ENCODE results near the gene GDI1. TPM values are rescaled to one million over a fixed set of nuclear protein-coding genes. Genes with fewer than 3 reads are reported as not detected.

GDI1 gene
- total and polyA plus RNA-seq, 7 donors, result 37.4 to 57.7 (median 50.7) TPM

DNA sequence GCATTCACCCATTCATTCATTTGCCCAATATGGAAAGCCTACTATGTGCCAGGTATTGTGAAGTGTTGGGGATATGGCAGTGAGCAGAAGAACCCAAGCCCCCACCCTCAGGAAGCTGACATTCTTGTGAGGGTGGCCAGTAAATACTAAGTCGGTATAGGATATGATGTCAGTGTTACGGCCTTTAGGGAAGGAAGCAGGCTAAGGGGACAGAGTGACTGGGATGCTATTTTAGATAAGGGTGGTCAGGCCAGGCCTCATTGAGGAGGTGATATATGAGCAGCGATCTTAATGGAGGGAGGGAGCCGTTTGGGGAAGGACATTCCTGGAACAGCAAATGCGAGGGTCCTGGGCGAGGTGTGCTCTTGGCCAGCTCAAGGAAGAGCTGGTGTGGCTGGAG is 6.5 kb upstream of the GDI1 start:
- Histone ChIP-seq H3K27ac (no peak overlapping the region), H3K27me3 (ENCODE audit: insufficient read depth in 3 of 3, low read length in 2 of 3) (no peaks in the 10 kb centered on the region), H3K9me3 (no peaks in the 10 kb centered on the region), H3K4me3 (no peak overlapping the region), H3K36me3 (ENCODE audit: insufficient read depth in 1 of 2, low read depth in 1 of 2) (peaks cover 0 to 13% of the 10 kb centered on the region in 2 donors), H3K4me1 (no peaks in the 10 kb centered on the region)
- intact Hi-C loops (cut with DNase I), result no loop called here
- TF ChIP-seq, protein P1, sequence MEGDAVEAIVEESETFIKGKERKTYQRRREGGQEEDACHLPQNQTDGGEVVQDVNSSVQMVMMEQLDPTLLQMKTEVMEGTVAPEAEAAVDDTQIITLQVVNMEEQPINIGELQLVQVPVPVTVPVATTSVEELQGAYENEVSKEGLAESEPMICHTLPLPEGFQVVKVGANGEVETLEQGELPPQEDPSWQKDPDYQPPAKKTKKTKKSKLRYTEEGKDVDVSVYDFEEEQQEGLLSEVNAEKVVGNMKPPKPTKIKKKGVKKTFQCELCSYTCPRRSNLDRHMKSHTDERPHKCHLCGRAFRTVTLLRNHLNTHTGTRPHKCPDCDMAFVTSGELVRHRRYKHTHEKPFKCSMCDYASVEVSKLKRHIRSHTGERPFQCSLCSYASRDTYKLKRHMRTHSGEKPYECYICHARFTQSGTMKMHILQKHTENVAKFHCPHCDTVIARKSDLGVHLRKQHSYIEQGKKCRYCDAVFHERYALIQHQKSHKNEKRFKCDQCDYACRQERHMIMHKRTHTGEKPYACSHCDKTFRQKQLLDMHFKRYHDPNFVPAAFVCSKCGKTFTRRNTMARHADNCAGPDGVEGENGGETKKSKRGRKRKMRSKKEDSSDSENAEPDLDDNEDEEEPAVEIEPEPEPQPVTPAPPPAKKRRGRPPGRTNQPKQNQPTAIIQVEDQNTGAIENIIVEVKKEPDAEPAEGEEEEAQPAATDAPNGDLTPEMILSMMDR (IDR thresholded peaks at IDR 0.05), result no peak
- no peak for DNase-seq
- WGBS, 3 donors, result 56 to 70% (median 64%) methylated on average over 6 of the region's 6 CpGs
- no peak for ATAC-seq

DNA sequence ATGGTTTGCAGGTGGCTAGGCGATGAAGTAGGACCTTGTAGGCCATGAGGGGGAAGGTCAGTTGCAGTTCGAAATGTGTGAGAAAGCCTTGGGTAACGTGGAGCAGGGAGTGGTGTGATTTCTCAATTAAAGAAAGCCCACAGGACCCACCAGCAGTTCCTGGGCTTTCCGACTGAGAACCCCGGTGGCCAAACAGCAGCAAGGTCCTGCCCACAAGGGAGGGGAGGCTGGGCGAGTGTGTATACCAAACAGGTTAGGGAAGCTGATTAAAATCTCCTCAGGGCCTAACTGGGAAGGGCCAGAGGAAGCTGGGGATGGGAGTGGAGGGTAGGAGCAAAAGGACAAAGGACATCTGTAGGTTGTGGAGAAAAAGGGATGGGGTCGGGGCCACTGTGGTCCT is 6.0 kb upstream of the GDI1 start:
- H3K27ac ChIP-seq, result no peak overlapping the region

DNA sequence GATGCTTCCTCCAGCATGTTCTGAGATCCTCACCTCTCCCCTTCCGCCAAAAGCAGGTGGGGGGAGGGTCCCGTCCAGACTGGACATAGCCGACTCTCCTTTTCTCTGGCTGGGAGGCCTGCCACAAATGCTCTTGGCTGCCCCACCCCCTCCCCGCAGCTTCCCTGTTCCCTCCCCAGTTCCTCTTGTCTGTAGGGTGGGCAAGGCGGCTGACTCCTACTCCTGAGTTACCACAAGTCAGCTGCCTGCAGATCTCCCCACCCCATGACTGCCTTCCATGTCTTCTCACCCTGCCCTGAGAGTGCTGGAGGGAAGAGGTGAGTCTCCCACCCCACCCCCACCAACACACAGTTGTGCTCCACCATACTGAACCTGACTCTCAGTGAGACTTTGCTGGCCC is 5.6 kb upstream of the GDI1 start:
- intact Hi-C loops (cut with DNase I), result no loop called here
- Histone ChIP-seq H3K4me3 (no peak overlapping the region), H3K27me3 (ENCODE audit: insufficient read depth in 3 of 3, low read length in 2 of 3) (no peaks in the 10 kb centered on the region), H3K4me1 (no peaks in the 10 kb centered on the region), H3K36me3 (ENCODE audit: insufficient read depth in 1 of 2, low read depth in 1 of 2) (peaks cover 0 to 13% of the 10 kb centered on the region in 2 donors), H3K9me3 (no peaks in the 10 kb centered on the region), H3K27ac (no peak overlapping the region)
- ATAC-seq, result no peak
- TF ChIP-seq, protein P1 (IDR thresholded peaks at IDR 0.05), result no peak
- 70 to 100% (median 72%) methylated on average over 1 to 5 of the region's 5 CpGs for WGBS, 3 donors
- no peak for DNase-seq

More for the DNA sequence above, 6.0 kb upstream of the GDI1 start:
- H3K4me1 ChIP-seq, result no peaks in the 10 kb centered on the region
- 72 to 82% (median 73%) methylated on average over 7 of the region's 7 CpGs for whole genome bisulfite sequencing, 3 donors
- intact Hi-C loops (cut with DNase I), result no loop called here
- no peaks in the 10 kb centered on the region for H3K9me3 ChIP-seq
- ATAC-seq (no peak), DNase-seq (no peak)
- no peaks in the 10 kb centered on the region for H3K27me3 ChIP-seq (ENCODE audit: insufficient read depth in 3 of 3, low read length in 2 of 3)
- TF ChIP-seq, protein P1 (IDR thresholded peaks at IDR 0.05), result no peak
- peaks cover 0 to 13% of the 10 kb centered on the region in 2 donors for H3K36me3 ChIP-seq (ENCODE audit: insufficient read depth in 1 of 2, low read depth in 1 of 2)
- no peak overlapping the region for H3K4me3 ChIP-seq

DNA sequence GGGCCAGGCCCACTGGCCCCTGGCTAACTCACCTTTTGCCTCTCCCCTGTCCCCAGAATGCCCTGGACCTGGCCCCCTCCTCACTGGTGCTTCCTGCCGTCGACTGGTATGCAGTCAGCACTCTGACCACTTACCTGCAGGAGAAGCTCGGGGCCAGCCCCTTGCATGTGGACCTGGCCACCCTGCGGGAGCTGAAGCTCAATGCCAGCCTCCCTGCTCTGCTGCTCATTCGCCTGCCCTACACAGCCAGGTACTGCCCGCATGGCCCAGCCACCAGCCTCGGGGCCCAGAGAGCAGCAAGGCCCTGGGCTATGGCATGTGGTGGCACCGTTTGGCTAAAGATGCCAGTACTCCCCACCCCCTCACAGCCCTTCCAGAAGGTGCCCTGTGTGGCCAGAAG is 4.7 kb upstream of the GDI1 start:
- DNase-seq, result no peak
- no peak overlapping the region for H3K27ac ChIP-seq
- 82 to 93% (median 86%) methylated on average over 8 of the region's 8 CpGs for WGBS, 3 donors
- ATAC-seq, result no peak
- intact Hi-C loops (cut with DNase I), result no loop called here
- no peaks in the 10 kb centered on the region for H3K9me3 ChIP-seq
- peaks cover 0 to 13% of the 10 kb centered on the region in 2 donors for H3K36me3 ChIP-seq (ENCODE audit: insufficient read depth in 1 of 2, low read depth in 1 of 2)
- no peaks in the 10 kb centered on the region for H3K4me1 ChIP-seq
- TF ChIP-seq, protein P1 (IDR thresholded peaks at IDR 0.05), result no peak
- no peaks in the 10 kb centered on the region for H3K27me3 ChIP-seq (ENCODE audit: insufficient read depth in 3 of 3, low read length in 2 of 3)
- no peak overlapping the region for H3K4me3 ChIP-seq

DNA sequence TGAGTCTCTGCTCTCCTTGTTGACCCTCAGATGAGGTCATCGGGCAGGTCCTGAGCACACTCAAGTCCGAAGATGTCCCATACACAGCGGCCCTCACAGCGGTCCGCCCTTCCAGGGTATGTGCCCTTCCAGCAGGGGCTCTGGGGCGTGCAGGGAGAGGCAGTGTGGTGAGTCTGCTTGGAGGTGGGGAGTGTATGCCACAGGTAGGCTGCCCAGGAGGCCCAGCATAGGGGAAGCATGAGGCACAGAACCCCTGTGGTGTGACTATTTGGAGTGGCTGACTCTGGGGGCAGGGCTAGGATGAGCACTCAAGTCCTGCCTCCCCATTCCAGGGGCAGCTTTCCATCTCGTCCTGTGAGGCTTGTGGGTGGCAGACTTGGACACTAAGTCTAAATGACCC is 3.3 kb upstream of the GDI1 start:
- Histone ChIP-seq H3K27me3 (ENCODE audit: insufficient read depth in 3 of 3, low read length in 2 of 3) (no peaks in the 10 kb centered on the region), H3K9me3 (no peaks in the 10 kb centered on the region), H3K4me3 (no peak overlapping the region), H3K36me3 (ENCODE audit: insufficient read depth in 1 of 2, low read depth in 1 of 2) (peaks cover 0 to 13% of the 10 kb centered on the region in 2 donors), H3K4me1 (no peaks in the 10 kb centered on the region), H3K27ac (no peak overlapping the region)
- ATAC-seq, result no peak
- intact Hi-C loops (cut with DNase I), result no loop called here
- no peak for DNase-seq
- WGBS, 3 donors, result 78 to 91% (median 89%) methylated on average over 7 of the region's 7 CpGs
- TF ChIP-seq, protein P1 (IDR thresholded peaks at IDR 0.05), result no peak
